Activated CD4-positive, alpha-beta T cell treated with anti-CD3 and anti-CD28 coated beads, Interleukin-2, amount 50 U/mL, for 4 hours (primary cell): ENCODE data around the gene CLTA.
"Not testable (repeated sequence)": the region's sequence is repeated elsewhere in the genome, so short reads cannot be mapped to it uniquely, and the experiment has no call there.

Experiments
- DNase-seq, 2 experiments: peaks; one replicate each; pipeline ENCODE4 v3.0.0-alpha.2; 2020

Gene CLTA

DNA sequence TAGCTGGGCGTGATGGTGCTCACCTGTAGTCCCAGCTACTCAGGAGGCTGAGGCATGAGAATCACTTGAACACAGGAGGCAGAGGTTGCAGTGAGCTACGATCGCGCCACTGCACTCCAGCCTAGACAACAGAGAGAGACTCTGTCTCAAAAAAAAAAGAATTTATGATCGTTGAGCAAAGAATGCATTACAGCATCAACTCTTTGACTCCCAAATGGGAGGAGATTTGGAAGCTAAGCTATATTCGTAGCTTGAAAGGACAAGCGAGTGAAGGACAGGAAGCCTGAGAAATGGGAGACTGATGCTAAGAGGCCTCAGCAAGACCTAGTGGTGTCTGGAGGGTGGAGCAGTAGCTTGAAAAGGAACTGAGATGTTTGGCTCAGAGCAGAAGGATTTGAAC lies 31.8 kb upstream of the CLTA start:
- no peak for DNase-seq

DNA sequence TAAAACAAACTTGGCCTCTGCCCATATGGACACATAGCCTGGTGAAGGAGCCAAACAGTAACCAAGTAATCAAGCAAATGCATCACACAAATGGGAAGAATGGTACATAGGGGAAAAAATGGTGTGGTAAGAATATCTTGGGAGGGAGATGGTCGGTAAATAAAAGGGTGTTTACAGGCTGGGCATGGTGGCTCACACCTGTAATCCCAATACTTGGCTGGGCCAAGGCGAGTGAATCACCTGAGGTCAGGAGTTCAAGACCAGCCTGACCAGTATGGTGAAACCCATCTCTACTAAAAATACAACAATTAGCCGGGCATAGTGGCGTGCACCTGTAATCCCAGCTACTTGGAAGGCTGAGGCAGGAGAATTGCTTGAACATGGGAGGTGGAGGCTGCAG lies 31.2 kb upstream of the CLTA start:
- DNase-seq = not testable (repeated sequence)

DNA sequence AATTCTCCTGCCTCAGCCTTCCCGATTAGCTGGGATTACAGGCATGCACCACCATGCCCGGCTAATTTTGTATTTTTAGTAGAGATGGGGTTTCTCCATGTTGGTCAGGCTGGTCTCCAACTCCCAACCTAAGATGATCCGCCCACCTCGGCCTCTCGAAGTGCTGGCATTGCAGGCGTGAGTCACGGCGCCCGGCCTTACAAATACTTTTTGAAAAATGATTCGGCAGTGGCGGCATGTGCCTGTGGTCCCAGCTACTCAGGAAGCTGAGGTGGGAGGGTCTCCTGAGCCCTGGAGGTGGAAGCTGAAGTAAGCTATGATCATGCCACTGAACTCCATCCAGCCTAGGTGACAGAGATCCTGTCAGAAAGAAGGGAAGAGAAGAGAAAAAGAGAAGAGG lies 30.6 kb upstream of the CLTA start:
- not testable (repeated sequence) for DNase-seq

DNA sequence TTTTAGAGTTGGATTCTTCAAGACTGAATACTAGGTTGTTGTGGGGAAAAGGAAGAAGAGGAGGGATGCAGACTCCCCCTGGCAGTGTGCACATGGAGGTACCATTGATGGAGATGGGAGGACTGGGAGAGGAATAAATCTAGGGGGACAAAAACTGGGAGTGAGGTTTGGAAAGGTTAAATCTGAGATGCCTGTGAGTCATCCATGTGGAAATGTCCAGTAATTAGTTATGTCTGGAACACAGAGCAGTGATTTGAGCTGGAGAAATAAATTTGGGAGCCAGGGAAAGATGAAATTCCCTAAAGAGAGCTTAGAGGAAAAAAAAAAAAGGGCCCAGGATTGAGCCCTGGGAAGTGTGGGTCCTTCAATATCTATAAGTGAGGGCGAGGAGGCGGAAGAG lies 29.5 kb upstream of the CLTA start:
- DNase-seq = no peak

DNA sequence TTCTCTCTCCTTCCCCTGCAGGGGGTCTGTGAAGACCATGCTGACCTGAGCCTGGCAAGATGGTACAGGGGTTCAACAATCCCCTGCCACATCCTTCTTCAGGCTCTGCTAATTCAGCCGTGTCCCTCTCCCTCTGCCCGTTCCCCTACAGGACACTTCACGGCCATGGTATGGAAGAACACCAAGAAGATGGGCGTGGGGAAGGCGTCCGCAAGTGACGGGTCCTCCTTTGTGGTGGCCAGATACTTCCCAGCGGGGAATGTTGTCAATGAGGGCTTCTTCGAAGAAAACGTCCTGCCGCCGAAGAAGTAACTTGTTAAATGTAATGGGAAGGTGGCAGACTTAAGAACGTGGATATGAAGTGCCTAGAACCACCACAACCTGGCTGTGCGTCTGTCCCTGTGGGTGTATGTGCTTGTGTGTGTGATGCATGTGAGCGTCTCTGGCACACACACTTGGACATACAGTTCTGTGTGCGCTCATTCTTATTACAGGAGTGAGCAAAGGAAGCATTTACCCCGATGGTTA lies 28.4 kb upstream of the CLTA start:
- no peak for DNase-seq

DNA sequence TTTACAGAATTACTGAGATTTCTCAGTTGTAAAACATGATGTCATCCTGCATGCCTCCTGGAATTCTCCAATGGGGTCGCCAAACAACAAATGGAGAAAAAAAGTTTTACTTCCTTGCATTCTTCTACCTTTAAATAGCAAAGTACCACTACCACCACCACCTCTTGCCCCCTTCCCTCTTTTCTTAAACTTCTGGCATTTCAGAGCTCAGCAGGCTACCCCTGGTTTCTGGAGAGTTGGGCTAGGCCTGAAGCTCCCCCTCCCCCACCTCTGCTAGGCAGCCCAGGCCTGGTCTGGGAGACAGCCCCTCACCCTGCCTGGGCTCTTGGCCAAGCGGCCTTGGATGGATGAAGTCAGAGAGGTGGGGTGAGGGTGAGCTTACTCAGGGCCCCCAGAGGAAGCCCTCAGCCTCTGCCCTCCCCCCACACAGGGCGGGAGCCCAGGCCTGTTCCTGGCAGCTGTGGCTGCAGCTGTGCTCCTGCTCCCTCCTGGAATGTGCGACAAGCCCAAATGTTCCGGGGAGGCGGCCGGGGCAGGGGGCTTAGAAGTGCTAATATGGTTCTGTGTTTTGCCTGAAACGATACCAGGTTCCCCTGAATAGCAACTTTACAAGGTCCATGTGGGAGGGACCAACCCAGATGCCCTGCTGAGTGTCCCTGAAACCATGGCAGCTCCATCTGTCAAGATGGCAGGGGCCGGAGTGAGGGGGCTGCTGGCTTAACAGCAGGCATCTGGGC lies 27.5 kb upstream of the CLTA start:
- DNase-seq = no peak

DNA sequence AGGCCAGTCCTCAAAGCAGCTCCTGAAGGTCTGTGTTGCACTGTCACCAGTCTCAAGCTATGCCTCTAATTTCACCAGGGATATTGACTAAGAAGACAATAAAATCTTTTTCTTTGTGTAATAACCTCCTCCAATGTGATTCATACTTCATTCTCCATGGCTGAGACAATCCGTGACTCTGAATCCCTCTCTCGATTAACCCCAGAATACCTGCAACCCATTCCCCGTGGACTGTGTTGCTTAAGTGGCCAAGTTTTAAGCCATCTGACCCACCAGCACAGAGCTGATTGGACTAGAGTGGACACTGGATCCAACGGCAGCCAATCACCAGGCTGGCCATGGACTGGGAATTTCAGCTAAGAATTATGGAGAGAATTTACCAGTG lies 26.9 kb upstream of the CLTA start:
- DNase-seq = no peak

DNA sequence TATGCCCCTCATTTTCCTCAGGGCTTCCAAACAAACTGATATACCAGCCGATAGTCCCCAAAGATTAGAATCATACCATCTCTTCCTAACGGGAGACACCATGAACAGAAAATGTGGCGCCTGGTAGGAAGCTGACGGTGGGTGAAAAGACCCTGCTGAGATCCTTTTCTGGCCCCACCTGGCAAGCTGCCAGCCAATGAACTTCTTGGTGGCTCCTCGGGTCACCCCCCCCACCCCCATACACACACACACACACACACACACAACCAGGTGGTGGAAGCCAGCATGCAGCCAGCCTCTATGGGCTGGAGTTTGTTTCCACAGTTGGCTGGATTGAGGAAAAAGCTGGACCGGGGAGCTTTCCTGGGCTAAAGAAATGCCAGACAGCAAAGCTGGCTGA lies 26.3 kb upstream of the CLTA start:
- no peak for DNase-seq

DNA sequence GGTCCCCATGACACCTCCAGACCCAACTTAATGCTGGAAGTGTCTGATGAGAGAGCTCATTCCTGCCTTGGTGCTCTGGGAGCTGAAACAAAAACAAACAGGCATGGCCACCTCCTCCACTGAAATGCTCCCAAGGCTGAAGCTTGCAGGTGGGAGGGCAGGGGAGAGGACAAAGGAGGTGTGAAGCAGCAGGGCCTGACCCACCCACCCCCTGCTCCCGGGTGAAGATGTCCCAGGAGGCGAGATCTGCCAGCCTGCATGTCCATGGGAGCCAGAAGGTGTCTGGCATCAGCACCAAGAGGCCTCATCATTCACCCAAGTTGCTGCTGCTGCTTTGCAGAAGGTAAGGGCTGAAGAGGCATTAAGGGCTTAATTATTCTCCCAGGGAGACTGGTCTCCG lies 25.7 kb upstream of the CLTA start:
- DNase-seq = no peak

DNA sequence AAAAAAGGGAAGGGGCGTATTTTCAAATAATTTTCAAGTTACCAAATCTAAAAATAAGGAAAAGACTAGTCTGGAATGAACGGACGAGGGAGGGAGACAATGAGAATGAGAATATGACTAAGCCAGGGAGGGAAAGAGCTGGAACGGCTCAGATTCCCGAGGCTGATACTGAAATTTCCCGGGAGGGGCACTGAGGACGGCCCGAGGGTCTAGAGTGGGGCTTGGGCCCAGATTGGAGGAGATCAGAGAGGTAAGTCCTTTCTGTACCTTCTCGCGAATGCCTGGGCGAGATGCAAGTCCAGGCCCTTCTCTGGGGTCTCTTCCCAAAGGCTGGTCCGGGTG lies 24.9 kb upstream of the CLTA start:
- DNase-seq = no peak

DNA sequence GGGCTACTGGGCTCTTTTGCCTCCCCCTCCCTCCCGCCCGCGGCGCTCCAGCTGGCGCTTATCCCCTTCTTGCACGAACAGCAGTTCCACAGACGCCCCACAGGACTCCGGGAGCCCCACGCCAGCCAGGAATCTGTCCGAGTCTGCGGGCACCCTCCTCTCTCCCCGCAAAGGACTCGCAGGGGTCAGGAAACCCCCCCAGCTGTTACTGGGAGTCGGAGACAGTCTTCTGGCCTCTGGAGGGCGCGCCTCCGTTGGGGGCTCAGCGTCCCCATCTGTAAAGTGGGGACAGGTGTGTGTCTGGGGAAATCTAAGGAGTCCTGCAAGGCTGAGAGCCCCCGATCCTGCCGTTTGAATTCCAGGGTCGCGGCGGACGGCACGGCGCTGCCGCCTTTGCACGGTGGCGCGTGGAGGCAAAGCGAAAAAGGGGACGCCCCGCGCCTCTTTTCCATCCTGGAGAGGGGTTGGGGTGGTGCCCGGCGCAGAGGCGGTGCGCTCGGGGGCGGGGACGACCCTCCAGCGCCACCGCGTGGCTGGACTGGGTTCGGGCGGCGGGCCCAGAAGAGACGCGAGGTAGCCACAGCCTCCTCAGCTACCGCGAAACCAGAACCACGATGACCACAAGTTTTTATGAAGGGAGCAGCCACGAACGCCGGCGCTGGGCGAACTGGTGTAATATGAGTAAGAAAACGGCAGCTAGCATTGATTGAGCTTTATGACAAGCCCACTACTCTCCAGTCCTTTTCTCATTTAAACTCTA lies 24.4 kb upstream of the CLTA start:
- DNase-seq = peak; percentile 73

DNA sequence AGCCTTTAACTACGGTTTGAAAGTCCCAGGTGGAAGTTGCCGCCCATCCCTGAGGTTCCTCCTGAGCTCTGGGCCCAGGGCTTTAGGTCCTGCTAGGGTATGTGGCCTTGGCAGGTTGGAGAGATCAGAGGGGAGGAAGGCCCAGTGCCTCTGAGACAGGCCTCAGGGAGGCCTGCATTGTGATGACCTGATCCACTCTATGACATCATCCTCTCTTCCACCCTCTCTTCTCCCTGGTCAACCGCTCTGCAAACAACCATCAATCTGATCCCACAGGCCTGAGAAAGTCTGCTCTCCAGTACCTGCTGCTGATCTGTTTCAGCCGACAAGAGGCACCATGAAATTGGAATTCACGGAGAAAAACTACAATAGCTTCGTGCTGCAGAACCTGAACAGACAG lies 21.6 kb upstream of the CLTA start, which contains the start of gene CCIN:
TSS of gene CCIN (plus strand) at position 223 of the 400 bp plus-strand sequence. CDS start at position 338, 115 bp downstream.
- DNase-seq = no peak

DNA sequence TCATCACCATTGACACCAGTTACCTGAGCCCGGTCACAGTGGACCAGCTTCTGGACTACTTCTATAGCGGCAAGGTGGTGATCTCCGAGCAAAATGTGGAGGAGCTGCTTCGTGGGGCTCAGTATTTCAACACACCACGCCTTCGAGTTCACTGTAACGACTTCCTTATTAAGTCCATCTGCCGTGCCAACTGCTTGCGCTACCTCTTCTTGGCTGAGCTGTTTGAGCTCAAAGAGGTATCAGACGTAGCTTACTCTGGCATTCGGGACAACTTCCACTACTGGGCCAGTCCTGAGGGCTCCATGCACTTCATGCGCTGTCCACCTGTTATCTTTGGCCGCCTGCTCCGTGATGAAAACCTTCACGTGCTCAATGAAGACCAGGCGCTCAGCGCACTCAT lies 21.0 kb upstream of the CLTA start:
- DNase-seq = no peak

DNA sequence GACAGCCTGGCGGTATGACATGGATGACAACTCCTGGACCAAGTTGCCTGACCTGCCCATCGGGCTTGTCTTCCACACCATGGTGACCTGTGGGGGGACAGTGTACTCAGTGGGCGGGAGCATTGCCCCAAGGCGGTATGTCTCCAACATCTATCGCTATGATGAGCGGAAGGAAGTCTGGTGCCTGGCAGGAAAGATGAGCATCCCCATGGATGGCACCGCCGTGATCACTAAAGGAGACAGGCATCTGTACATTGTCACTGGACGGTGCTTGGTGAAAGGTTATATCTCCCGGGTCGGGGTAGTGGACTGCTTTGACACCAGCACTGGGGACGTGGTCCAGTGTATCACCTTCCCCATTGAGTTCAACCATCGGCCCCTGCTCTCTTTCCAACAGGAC lies 20.2 kb upstream of the CLTA start:
- DNase-seq = no peak

DNA sequence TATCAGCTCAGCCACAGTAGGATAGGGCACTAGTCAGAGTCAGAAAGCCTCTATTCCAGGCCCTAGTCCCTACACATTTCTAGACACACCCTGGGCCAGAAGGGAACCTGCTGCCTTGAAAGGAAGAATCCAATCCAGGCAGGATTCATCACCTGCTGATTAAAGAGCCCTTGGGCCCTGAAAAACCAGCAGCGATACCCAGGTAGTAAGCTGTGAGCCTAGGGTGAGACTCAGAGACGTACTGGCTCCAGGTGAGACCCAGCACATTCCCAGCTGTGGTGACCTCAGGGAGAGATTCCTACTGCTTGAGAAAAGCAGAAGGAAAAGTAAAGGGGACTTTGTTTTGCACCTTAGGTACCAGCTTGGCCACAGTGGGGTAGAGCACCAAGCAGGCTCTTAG lies 16.9 kb upstream of the CLTA start:
- DNase-seq = no peak

DNA sequence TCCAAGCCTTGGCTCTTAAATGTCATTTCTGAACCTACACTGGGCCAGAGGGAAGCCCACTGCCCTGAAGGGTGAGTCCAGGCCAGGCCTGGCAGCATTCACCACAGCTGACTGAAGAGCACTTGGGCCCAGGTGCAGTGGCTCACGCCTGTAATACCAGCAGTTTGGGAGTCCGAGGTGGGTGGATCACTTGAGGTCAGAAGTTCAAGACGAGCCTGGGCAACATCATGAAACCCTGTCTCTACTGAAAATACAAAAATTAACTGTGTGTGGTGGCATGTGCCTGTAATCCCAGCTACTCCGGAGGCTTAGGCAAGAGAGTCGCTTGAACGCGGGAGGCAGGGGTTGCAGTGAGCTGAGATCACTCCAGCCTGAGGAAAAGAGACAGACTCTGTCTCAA lies 16.4 kb upstream of the CLTA start:
- no peak for DNase-seq

DNA sequence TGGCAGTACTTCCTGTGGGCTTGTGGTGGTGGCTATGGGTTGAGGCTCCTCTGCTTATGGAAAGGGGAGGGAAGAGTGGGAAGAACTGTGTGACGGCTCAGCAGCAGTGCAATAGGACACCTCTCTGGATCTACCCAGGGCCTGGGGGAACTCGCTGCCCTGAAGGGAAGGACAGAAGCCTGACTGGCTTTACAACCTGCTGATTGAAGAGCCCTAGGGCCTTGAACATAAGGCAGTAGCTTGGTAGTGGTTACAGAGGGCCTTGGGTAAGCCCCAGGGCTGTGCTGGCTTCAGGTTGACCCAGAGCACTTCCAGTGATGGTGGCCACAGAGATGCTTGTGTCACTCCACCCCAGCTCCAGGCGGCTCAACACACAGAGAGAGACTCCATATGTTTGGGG lies 16.0 kb upstream of the CLTA start:
- no peak for DNase-seq

DNA sequence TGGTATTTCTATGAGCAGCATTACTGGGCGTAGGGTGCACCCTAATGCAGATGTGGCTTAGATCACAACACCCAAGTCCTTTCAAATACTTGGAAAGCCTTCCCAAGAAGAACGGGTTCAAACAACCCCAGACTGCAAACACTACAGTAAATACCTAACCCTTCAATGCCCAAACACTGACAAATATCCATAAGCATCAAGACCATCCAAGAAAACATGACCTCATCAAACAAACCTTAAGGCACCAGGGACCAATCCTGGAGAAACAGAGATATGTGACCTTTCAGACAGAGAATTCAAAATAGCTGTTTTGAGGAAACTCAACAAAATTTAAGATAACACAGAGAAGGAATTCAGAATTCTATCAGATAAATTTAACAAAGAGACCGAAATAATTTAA lies 15.5 kb upstream of the CLTA start:
- not testable (repeated sequence) for DNase-seq

DNA sequence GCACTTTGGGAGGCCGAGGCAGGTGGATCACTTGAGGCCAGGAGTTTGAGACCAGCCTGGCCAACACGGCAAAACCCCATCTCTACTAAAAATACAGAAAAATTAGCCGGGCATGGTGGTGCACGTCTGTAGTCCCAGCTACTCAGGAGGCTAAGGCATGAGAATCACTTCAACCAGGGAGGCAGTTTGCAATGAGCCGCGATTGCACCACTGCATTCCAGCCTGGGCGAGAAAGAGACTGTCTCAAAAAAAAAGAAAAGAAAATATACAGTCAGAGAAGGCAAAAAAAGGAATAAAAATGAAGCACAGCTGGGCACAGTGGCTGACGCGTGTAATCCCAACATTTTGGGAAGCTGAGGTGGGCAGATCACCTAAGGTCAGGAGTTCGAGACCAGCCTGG lies 14.2 kb upstream of the CLTA start:
- not testable (repeated sequence) for DNase-seq

DNA sequence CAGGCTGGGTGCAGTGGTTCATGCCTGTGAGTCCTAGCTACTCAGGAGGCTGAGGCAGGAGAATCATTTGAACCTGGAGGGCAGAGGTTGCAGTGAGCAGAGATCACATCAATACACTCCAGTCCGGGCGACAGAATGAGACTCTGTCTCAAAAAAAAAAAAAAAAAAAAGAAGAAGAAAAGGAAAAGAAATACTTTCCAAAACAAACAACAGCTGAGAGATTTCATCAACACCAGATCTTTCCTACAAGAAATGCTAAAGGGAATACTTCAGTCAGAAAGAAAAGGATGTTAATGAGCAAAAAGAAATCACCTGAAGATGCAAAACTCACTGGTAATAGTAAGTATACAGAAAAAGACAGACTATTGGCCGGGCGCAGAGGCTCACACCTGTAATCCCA lies 13.2 kb upstream of the CLTA start:
- DNase-seq = no peak

DNA sequence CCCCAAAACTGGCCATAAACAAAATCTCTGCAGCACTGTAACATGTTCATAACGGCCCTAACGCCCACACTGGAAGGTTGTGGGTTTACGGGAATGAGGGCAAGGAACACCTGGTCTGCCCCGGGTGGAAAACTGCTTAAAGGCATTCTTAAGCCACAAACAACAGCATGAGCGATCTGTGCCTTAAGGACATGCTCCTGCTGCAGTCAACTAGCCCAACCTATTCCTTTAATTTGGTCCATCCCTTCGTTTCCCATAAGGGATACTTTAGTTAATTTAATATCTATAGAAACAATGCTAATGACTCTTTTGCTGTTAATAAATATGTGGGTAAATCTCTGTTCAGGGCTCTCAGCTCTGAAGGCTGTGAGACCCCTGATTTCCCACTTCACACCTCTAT lies 10.5 kb upstream of the CLTA start:
- DNase-seq = not testable (repeated sequence)

DNA sequence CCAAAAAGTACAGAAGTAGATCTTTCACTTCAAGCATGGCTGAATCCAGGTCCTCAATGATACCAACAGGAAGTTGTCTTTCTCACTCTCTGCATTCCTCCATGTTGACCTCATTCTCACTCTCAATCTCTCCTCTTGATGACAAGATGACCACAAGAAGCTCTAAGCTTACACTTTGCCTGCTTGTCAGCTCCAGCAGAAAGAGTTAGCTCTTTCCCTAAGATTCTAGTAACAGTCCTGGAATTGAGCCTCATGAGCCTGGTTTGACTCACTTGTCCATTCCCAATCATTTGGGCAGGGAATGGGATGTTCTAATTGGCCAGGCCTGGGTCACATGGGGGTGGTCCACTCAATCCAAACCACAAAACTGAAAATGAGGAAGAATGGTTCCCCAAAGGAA lies 3.3 kb upstream of the CLTA start:
- no peak for DNase-seq

DNA sequence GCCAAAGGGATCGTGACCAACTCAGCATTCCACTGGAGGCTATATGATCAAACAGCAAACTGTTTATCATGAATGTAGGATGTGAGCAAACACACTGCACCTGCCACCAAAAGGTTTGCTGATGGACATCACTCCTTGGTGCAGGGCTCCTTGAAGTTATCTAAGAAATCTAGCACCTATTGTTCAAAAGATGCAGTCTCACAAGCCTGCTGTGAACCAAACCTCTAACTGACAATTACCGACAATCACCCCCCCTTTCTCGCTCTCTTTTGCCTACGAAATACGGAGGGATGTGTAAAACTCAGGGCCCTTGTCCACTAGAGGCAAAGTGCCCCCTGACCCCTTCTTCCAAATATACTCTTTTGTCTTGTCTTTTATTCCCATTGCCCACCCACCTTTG lies 2.5 kb upstream of the CLTA start:
- DNase-seq = no peak

DNA sequence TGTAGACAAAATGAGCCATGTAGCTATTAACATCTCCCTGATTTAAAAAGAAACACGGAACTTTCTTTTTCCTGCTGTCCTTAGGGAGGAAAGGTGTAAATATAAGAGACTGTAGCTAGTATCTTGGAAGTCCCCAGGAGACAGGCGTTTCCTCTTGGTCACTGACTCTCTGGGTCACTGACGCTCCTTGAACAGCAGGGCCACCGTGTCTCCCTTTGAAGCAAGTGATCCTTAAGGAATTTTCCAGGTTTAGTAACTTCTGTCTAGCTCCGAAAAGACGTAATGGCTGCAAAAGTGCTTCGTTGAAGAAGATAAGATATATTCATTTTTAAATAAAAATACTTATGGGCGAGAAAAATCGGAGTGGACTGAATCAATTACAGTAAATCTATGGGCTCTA lies 745 bp upstream of the CLTA start:
- no peak for DNase-seq

DNA sequence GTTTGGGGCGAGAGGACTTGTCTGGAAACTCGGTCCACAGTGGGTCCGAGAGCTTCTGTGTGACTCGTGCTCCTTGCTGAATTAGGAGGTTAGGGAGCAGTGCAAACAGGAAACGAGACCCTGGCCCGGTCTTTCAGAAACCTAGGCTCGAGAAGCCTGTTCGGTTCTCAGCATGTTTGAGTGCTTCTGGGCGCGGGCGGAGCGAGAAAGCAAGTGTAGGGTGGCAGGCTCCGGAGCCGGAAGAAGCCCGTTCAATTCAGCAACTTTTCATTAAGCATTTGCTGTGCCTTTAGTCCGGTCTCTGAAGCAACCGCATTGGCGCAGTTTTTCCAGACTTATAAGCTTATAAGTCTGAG lies 547 bp downstream of the CLTA start:
- DNase-seq = peak; percentile 39 to 45
